ENCODE results near the gene RIMBP2. TPM values are rescaled to one million over a fixed set of nuclear protein-coding genes. Genes with fewer than 3 reads are reported as not detected.
"Not testable (repeated sequence)": the region's sequence is repeated elsewhere in the genome, so short reads cannot be mapped to it uniquely, and the experiment has no call there.

Gene RIMBP2
- polyA plus RNA-seq, 1 donor = 1.0 TPM

DNA sequence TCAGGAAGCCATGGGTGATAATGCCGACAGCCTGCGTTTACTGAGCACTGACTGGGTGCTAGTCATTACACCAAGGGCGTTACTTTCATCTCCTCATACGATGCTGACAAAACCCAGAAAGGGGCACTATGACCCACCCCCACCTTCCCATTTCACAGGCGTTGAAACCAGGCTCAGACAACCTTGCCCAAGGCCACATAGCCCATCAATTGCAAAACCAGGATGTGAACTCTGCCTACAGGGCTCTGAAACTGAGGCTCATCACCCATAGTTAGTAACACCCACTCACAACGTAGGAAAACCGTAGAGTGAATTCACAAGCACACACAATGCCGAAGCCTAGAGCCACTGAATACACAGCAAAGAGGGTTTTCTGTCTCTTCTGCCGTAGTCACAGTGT is 119.9 kb downstream of the RIMBP2 start:
- DNase-seq (ENCODE audit: low read depth) = no peak

DNA sequence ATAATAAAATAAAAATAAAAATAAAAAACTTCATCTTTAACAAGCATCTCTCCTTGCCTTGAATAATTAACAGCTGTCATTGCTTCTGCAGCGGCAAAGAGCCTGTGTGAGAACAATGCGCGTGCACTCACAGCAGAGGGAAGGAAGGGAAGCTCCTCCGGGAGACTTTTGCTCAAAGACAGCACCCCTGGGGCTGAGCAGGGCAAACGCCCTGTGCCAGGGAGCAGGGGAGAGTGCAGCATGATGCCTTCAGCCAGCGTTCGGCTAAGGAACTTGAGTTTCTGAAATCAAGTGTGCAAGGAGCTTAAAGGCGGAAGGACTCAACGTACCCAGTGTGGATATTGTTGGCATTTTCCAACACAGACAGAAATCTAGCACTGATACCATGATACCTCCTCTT is 120.5 kb downstream of the RIMBP2 start:
- no peak for DNase-seq (ENCODE audit: low read depth)

DNA sequence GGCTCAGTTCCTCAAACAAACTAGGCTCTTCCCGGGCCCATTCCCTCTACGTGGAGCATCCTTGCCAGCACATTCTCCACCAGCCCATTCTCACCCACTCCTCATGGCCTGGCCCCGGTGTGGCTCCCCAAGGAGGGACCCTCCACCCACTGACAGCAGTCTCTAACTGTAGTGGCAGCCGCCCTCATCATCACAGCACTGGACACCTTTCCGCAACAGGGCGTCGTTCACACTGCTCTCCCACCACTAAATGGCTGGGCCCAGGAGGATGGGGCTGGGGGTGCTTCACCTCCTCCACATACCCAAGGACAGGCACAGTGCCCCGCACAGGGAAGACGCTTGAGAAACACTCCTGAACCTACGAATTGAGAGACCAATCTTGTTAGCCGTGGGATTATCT is 123.0 kb downstream of the RIMBP2 start:
- DNase-seq (ENCODE audit: low read depth) = no peak

DNA sequence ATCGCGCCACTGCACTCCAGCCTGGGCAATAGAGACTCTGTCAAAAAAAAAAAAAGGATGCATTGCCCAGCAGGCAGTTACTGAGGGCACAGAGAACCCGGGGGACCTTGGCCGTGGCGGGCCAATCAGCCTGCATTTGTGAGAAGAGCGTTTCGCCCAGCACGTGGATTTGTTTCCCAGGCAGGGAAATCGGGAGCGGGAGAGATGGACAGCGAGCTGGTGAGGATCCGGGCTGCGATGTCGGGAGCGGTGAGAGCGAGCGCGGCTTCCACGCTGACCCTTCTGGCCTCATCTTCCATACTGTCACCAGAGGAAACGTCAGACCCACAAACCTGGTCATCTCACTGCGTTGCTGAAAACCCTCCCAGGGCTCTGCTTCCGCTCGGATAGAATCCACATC is 123.5 kb downstream of the RIMBP2 start:
- DNase-seq (ENCODE audit: low read depth) = no peak

DNA sequence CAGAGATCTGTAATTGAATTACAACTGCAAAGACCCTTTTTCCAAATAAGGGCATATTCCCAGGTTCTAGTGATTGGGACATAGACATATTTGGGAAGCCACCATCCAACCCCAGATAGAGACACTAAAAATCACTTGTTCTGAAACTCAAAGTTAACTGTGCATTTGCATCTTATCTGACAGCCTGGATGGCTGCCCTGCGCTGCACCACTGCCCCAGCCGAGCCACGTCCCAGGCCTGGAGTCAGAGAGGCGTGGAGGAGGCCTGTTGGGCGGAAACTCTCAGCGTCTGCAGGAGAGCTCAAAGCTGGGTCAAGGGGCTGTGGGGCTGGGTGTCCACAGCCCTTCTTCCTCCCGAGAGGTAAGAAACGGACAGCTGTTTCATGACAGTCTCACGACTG is 124.4 kb downstream of the RIMBP2 start:
- no peak for DNase-seq (ENCODE audit: low read depth)

DNA sequence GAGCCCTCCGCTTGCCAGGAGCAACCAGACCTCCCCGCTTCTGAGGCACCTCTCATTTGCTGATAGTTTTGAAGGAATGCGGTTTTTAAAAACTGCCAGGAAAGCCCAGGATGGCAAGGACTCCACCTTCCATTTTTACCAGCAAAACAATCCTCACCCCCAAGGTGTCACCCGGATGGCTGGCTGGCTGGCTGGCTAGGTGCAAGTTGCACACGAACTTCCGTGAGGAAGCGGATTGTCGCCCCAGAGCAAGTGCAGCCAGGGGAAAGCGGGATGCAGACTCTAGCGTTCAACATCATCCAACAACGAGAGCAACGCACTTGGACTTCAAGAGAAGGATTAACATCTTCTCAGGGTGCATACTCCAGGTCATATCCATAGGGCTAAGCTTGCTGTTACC is 125.4 kb downstream of the RIMBP2 start:
- DNase-seq (ENCODE audit: low read depth) = no peak

DNA sequence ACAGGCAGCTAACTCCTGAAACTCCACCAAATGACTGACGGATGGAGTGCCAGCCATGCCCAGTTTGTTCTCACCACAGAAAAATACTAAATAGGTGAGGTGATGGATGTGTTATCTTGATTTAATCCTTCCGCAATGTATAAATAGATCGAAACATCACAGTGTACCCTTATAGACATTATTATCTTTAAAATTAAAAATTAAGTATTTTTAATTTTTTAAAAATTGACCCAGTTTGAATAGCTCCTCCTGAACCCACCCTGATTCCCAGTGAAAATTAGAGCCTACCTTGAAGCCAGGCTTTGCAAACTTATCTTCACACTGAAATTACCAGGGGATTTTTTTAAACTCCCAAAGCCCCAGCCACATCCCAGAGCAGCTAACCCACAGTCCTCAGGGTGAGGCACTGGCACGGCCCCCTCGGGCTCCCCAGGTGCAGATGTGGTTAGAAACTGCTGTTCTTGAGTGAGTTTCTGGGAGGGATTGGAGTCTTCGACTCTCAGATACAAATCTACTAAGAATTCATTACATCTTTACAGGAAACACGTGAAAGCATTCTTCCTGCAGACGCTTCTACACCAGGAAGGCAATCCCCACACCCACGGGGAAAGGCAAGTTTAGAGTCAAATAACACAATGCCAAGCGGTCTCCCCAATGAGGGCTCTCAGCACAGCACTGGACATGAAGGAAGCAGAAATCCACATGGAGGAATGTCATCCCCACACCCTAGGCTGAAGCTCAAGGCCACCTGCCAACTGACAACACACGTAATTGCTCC is 126.4 kb downstream of the RIMBP2 start:
- no peak for DNase-seq (ENCODE audit: low read depth)

DNA sequence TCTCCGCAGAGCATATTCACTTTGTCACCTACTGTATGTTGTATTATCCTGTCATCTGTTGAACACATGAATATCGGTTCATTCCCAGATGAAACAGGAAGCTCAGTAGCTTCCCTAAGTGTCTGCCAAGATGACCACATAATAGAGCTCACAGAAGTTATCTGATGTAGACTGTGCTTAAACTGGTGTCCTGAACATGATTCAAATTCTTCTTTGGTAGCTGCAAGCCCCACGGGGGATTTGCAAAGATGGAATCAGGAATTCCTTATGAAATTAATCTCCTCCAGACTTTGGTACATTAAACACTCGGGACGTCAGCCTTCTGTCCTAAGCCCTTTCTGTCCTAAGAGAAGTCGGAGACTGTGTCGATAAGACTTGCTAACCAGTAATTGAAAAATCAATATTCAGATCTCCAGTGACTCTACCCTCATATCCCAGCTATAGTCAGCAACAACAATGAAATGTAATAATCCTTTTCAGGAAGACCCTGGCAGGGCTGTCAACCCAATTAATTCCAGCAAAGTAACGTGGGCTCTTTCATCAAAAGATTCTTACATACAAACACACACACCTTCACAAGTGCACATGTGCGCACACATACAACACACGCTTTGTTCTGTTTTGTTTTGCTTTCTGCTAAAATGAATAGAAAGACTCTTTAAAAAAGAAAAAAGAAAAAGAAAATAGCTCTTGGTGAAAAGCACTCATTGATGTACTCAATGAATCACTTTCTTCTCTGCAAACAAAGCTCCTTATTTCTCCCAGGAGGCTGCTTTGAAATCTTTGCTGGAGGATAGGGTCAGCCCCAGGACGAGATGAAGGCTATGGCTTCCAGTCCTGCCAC is 127.2 kb downstream of the RIMBP2 start:
- DNase-seq (ENCODE audit: low read depth) = no peak

DNA sequence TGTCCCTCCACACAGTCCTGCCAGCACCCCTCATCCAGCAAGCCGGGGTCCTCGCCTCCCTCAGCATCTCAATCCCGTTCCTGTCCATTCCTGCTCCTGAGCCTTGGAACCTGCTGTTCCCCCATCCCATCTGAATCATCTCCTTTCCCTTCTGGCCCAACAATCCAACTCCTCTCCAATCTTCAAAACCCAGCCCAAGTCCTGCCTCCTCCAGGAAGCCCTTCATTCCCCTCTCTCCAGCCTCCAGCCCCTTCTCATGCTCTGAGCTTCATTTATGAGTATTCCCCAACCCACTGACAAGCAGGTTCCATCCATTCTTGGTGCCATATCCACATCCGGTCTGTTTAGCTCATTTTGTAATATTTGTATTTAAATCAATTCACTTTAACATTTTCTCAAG is 128.1 kb downstream of the RIMBP2 start:
- DNase-seq (ENCODE audit: low read depth) = no peak

DNA sequence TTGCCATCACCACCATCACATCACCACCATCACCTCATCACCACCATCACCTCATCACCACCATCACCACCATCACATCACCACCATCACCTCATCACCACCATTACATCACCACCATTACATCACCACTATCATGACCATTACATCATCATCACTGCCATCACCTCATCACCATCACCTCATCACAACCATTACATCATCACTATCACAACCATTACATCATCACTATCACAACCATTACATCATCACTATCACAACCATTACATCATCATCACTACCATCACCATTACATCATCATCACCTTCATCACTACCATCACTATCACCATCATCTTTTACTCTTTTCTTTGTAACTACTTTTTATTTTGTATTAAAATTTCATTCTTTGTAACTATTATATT is 131.6 kb downstream of the RIMBP2 start:
- DNase-seq (ENCODE audit: low read depth) = not testable (repeated sequence)

DNA sequence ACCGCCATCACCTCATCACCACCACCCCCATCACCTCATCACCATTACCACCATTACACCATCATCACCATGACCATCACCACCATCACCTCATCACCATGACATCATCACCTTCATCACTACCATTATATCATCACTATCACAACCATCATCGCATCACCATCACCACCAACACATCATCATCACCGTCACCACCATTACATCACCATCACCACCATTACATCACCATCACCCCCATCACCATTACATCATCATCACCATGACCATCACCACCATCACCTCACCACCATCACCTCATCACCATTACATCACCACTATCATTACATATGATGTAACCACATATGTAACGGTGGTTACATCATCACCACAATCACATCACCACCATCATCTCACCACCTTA is 132.3 kb downstream of the RIMBP2 start:
- DNase-seq (ENCODE audit: low read depth) = no peak

DNA sequence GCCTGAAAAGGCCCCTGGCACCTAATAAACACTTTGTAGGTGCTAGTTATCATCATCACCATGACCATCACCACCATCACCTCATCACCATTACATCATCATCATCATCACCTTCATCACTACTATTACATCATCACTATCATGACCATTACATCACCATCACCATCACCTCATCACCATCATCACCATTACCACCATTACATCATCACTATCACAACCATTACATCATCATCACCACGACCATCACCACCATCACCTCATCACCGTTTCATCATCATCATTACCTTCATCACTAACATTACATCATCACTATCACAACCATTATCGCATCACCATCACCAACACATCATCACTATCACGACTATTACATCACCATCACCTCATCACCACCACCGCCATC is 132.8 kb downstream of the RIMBP2 start:
- no peak for DNase-seq (ENCODE audit: low read depth)

DNA sequence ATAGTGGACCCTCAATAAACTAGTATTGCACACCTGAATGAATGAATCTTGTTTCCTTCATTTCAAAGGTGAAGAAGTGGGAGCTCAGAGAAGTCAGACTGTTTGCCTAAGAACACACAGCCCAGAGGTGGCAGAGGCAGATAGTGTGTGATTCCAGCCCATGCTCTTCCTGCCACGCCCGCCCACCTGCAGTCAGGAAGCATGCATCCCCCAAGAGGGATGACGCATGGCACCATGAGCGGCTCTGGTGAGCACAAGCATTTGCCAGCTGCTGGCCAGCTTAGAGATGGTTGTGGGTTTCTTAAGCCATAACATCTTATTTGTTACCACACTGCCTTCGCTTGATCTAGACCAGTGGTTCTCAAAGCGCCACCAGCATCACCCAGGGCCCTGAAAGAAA is 133.8 kb downstream of the RIMBP2 start:
- DNase-seq (ENCODE audit: low read depth) = no peak

DNA sequence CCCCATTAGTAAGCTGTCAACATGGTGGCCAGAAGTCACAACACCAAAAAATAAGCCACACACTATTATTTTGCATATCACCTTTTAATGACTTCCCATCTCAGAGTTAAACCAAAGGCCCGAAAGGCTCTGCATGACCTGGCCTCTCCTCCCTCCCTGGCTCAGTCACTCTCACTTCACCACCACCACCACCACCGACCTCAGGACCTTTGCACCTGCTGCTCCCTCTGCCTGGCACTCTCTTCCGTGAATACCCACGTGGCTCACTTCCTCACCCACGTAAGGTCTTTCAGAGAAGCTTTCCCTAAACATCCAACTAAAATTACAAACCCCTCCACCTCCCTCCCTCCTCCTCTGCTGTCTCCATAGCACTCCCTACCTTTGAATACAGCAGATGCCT is 134.3 kb downstream of the RIMBP2 start:
- DNase-seq (ENCODE audit: low read depth) = no peak

DNA sequence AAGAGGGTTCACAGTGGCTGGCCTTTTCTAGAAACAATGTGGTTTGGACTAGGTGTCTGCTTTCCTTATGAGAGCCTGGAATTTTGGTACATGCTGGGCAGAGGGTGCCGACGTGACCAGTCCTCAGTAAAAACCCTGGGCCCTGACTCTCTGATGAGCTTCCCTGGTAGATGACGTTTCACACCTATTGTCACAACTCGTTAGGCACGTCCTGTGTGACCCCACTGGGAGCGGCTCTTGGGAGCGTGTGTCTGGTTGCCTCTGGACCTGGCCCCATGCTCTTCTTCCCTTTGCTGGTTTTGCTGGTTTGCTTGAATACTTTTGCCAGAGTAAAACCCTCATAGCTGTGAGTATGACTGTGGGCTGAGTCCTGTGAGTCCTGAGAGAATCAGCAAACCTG is 136.9 kb downstream of the RIMBP2 start:
- no peak for DNase-seq (ENCODE audit: low read depth)

DNA sequence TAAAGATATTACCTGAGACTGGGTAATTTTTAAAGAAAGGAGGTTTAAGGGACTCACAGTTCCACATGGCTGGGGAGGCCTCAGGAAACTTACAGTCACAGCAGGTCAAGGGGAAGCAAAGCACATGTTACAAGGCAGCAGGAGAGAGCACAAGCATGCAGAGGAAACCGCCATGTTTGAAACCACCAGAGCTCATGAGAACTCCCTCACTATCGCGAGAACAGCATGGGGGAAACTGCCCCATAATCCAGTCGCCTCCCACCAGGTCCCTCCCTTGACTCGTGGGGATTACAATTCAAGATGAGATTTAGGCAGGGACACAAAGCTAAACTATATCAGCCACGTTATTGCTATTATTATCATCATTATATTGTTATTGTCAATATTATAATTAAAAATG is 138.7 kb downstream of the RIMBP2 start:
- DNase-seq (ENCODE audit: low read depth) = no peak

DNA sequence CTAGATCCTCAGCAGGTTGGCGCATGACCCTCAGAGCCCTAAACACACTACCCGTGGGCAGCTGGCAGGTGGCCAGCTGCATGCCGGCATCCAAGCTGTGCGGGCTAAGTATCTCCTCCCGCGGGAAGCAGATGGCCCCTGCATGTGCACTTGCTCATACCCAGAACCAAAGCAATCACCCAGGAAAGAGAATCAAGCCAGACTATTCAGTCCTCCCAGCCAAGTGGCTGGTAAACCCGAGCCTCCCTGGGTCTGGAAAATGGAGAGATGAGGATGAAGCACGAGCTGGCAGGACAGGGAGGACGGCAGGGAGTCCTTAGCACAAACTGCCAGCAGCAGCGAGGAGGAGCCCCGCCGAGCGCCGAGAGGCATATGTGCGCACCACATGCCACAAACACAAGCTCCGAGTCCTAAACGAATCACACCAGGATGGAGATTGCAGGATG is 139.7 kb downstream of the RIMBP2 start:
- no peak for DNase-seq (ENCODE audit: low read depth)

DNA sequence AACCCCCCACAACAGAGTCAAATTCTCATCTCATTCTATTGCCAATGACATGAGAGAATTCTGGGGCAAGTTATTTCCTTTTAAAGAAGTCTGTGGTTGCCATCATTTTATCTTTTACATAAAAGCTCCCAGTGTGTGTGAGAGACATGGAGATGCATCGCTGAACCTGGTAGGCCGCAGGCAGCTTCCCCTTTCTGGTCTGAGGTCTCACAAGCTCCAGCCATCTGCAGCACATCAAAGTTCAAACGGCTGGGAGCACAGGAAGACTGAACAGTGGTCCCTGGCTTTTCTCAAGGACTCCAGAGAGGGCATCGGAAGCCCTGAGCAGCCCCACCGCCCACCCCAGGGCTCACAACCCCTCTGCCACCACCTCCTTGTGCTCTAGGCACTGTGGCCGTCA is 141.7 kb downstream of the RIMBP2 start:
- no peak for DNase-seq (ENCODE audit: low read depth)

DNA sequence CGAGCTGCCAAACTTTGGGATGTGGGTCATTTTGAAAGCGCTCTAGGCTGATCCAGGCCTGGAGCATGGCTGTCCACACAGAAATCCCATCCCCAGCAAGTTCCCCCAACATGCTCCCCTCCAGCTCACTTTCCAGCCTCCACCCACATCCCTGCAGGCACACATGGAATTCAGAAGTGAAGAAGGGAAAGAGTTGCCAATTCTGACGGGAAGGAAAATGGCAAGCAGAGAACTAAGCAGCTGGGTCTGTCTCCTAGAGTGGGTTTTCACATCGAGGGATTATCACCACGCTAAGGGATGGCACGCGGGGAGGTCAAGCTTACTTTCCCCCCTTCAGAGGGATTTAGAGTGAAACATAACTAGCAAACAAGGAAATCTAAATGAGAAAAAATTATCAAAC is 142.3 kb downstream of the RIMBP2 start:
- no peak for DNase-seq (ENCODE audit: low read depth)

DNA sequence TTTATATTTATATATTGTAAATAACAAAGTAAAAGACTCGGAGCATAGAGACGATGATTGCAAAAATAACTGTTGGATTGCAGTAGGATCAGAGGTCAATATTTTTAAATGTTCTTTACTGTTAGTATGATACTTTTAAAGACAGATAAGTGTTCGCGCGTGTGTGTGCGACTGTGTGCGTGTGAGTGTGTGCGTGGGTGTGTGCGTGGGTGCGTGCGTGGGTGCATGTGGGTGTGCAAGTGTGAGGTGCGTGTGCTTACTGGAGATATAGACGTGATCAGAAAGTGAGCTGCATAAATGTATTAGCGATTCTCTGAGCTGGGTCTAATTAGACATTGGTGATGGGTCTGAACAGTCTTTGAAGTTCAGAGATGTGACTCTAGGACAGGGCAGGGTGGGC is 142.9 kb downstream of the RIMBP2 start:
- no peak for DNase-seq (ENCODE audit: low read depth)

DNA sequence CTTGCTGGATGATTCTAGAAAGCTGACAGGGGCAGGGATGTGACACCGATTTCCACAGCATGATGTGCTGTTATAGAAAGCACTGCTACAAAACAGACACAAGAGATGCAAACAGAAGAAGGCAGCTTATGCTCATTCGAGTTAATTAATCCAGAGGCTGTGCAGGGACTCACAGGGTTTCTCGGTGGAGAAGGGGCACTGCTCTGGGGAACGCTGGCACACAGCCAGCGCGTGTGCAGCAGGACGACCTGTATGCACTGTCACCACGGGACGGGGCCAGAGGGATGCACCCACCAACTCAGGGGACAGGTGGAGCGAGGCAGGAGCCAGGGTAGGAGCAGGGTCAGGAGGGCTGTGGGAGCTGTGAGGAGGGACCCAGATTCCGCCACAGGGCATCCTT is 143.5 kb downstream of the RIMBP2 start:
- DNase-seq (ENCODE audit: low read depth) = no peak

DNA sequence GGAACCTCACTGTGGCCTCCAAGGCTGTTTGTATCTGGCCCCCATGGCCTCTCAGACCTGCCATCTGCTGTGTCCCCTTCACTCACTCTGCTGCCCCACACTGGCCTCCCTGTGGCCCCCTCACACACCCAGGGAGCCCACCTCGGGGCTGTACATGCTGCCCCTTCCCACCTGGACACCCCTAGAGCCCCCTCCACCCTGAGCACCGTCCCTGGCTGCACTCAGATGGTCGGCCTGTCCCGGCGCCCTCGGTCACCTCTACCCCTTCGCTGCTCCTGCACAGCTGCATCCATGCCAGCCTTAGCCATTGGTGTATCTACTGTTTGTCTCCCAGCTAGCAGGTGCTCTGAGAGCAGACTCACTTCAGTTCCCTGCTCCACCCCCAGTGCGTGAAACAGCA is 144.4 kb downstream of the RIMBP2 start:
- no peak for DNase-seq (ENCODE audit: low read depth)

DNA sequence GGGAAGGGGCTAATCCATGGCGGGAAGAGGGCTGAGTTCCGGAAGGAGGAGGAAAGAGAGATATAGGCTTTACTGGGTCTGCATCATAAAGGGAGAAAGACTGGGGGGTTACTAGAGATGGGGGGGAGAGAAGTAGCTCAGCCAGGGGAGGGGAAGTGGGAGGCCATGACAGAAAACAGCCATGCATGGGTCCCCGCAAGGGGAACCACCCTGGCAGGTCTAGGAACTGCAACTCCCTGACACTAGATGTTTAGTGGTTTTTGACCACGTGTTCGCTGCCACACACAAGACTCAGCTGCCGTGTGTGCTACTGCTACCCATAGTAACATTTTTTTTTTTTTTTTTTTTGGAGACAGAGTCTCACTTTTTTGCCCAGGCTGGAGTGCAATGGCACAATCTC is 145.0 kb downstream of the RIMBP2 start:
- no peak for DNase-seq (ENCODE audit: low read depth)

Measured in forelimb muscle (tissue), 1 donor.